Ovary (tissue), 9 donors: ENCODE measurements around the gene VEGFB. TPM values are rescaled to one million over a fixed set of nuclear protein-coding genes. Genes with fewer than 3 reads are reported as not detected.
A peak's percentile ranks its signal among the peaks of the same experiment; 100 is the strongest.

Experiments
- DNase-seq, 5 donors: peaks; one replicate each; pipeline ENCODE4 v3.0.0-alpha.2; 2019 to 2020
- H3K27ac ChIP-seq, 2 donors: fragments of 200-600 bp; one replicate each; pipeline versions ENCODE4 v1.5.1 to v1.8.0; 2019 to 2022
- H3K27me3 ChIP-seq: fragments of 200-600 bp; one replicate; pipeline ENCODE4 v1.8.0; 2022
- H3K36me3 ChIP-seq: fragments of 200-600 bp; sonication (generic); one replicate; pipeline ENCODE4 v1.5.1; 2019
- H3K4me1 ChIP-seq: one replicate; pipeline ENCODE4 v1.8.1; 2013; ENCODE audit warnings: mild to moderate bottlenecking, moderate library complexity; ENCODE audit not compliant: insufficient read depth
- H3K4me3 ChIP-seq: fragments of 200-600 bp; sonication (generic); one replicate; pipeline ENCODE4 v1.5.1; 2017
- H3K9me3 ChIP-seq, 2 donors: fragments of 200-600 bp in 1 of 2; sonication (generic) in 1 of 2; one replicate each; pipeline versions ENCODE4 v1.5.1 to v1.8.1; 2013 to 2019; ENCODE audit warnings: mild to moderate bottlenecking in 1 of 2, moderate library complexity in 1 of 2
- EP300 ChIP-seq: sonication (generic); formaldehyde crosslinking; IDR thresholded peaks from one replicate; pipeline ENCODE4 v1.6.1; 2017; ENCODE audit warnings: antibody characterized with exemption
- POLR2A ChIP-seq: fragments of 450-650 bp; IDR thresholded peaks from one replicate; pipeline ENCODE4 v1.6.1; 2017; ENCODE audit warnings: antibody characterized with exemption, mild to moderate bottlenecking, moderate library complexity
- WGBS, 3 donors: extraction: QIAGEN DNeasy Blood & Tissue Kit in 1 of 3; methylation state at CpG; one replicate each; pipeline versions ENCODE4 v1.1.5 to v1.1.7; 2013 to 2017; 5-methylcytosine and 5-hydroxymethylcytosine counted together
- intact Hi-C, 4 donors: fragments of 100-400 bp; cut with DNase I; formaldehyde crosslinking; loops; one replicate each; pipeline versions ENCODE4 v1.11.0 to v1.15.1; 2022 to 2023
- polyA plus RNA-seq, 2 donors: library from polyadenylated mRNA; stranded (reverse); fragments of 200-250 nt in 1 of 2; fragments of 350-450 nt in 1 of 2; fragmentation: Illumina TruSeq in 1 of 2; extraction: RNeasy Lipid Tissue Mini Kit (QIAGEN cat#74804) in 1 of 2; gene quantifications; one replicate each; pipeline ENCODE4 v1.2.3, GENCODE V29; 2013 to 2014
- total RNA-seq, 7 donors: library from RNA; depleted of rRNA in 2 of 7; stranded (reverse); fragments of >200 nt in 2 of 7; fragmentation: NEBNext Ultra II Directional in 3 of 7; extraction: Animal tissue kit (Norgen Biotek cat#: 25700) in 3 of 7; gene quantifications; one replicate each; pipeline versions ENCODE4 v1.1.0 to v1.2.4, GENCODE V29; 2016 to 2023
- TF ChIP-seq, protein P1 (sequence below), 3 donors: fragments of 450-650 bp in 2 of 3; fragments of 200-600 bp in 1 of 3; IDR thresholded peaks; one replicate each; pipeline versions ENCODE4 v1.5.1 to v1.8.0; 2016 to 2022; ENCODE audit warnings: antibody characterized with exemption in 3 of 3, mild to moderate bottlenecking in 1 of 3
- donor health status: DM: no; HTN: no; CAD: no; lungs with moderate emphysema.
- donor health status: DM: no; HTN: no; CAD: no.
- donor health status: Bipolar disorder and iron deficiency.
- donor health status: DM: yes; HTN: yes; CAD: no.
- donor health status: DM: no; HTN: no; CAD: no.
- donor health status: DM: yes; HTN: yes; CAD: no.

VEGFB gene
- total and polyA plus RNA-seq, 9 donors: 27.4 to 164 (median 124) TPM

DNA sequence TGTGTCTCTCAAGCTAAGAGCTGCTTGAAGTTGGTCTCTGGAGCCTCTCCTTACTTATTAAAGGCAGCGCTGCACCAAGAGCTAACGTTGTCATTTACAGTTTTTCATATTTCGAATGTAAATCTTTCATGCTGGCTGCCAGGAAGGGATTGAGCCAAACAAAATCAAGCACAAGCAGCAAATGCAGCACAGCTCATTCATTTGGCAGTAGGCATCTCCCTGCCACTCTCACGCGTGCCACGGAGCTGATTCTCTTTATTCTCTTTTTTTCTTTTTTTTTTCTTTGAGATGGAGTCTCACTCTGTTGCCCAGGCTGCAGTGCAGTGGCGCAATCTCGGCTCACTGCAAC is 1.4 kb upstream of the VEGFB start:
- H3K36me3 ChIP-seq: no peaks in the 10 kb centered on the region
- TF ChIP-seq EP300 (no peak), POLR2A (no peak)
- TF ChIP-seq, protein P1, sequence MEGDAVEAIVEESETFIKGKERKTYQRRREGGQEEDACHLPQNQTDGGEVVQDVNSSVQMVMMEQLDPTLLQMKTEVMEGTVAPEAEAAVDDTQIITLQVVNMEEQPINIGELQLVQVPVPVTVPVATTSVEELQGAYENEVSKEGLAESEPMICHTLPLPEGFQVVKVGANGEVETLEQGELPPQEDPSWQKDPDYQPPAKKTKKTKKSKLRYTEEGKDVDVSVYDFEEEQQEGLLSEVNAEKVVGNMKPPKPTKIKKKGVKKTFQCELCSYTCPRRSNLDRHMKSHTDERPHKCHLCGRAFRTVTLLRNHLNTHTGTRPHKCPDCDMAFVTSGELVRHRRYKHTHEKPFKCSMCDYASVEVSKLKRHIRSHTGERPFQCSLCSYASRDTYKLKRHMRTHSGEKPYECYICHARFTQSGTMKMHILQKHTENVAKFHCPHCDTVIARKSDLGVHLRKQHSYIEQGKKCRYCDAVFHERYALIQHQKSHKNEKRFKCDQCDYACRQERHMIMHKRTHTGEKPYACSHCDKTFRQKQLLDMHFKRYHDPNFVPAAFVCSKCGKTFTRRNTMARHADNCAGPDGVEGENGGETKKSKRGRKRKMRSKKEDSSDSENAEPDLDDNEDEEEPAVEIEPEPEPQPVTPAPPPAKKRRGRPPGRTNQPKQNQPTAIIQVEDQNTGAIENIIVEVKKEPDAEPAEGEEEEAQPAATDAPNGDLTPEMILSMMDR (IDR thresholded peaks at IDR 0.05): no peak
- no peaks in the 10 kb centered on the region for H3K9me3 ChIP-seq
- intact Hi-C loops: no loop called here
- H3K4me3 ChIP-seq: no peak overlapping the region
- no peaks in the 10 kb centered on the region for H3K27me3 ChIP-seq
- peaks cover 14% of the 10 kb centered on the region for H3K4me1 ChIP-seq
- 83 to 91% (median 86%) methylated on average over 8 of the region's 8 CpGs for WGBS, 3 donors
- H3K27ac ChIP-seq: no peak overlapping the region
- DNase-seq: no peak

GRCh38 chr11:64234647-64235379 is 429 bp downstream of the VEGFB start:
- H3K27me3 ChIP-seq: no peaks in the 10 kb centered on the region
- DNase-seq: peak in 3 of 5 donors; percentile 51 to 74 (median 72)
- WGBS, 3 donors: 3 to 16% (median 10%) methylated on average over 10 to 79 of the region's 80 CpGs
- H3K4me1 ChIP-seq: peaks cover 11% of the 10 kb centered on the region
- intact Hi-C loops: no loop called here
- H3K4me3 ChIP-seq: peak overlapping the region; percentile 71
- no peaks in the 10 kb centered on the region for H3K9me3 ChIP-seq
- H3K27ac ChIP-seq: peak overlapping the region; percentile 87 to 88
- TF ChIP-seq EP300 (no peak), POLR2A (no peak)
- TF ChIP-seq, protein P1 (IDR thresholded peaks at IDR 0.05): no peak
- no peaks in the 10 kb centered on the region for H3K36me3 ChIP-seq

DNA sequence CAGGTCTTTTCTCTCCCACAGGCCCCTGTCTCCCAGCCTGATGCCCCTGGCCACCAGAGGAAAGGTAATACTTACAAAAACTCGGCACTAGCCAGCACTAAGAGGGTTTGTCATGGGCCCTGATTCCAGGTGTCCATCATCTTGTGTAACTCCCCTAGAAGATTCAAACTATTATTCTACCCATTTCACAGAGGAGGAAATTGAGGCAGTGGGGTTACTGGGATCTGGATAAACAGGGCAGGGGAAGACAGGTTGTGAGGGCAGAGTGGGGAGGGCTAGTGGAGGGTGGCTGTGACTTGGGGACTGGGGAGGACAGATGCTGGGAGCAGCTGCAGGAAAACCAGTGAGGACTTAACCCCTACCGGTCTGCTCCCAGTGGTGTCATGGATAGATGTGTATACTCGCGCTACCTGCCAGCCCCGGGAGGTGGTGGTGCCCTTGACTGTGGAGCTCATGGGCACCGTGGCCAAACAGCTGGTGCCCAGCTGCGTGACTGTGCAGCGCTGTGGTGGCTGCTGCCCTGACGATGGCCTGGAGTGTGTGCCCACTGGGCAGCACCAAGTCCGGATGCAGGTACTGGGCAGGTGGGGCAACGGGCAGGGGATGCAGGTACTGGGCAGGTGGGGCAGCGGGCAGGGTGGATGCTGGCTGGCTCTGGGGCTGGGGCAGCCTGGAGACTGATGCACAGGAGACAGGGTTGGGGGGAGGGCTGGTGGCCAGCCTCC is 1.2 kb downstream of the VEGFB start:
- intact Hi-C loops: no loop called here
- Histone ChIP-seq H3K4me3 (peak overlapping the region; percentile 71), H3K36me3 (no peaks in the 10 kb centered on the region), H3K27ac (peak overlapping the region; percentile 87 to 88), H3K4me1 (peaks cover 13% of the 10 kb centered on the region), H3K9me3 (no peaks in the 10 kb centered on the region), H3K27me3 (no peaks in the 10 kb centered on the region)
- 74 to 75% (median 74%) methylated on average over 12 of the region's 12 CpGs for WGBS, 3 donors
- peak in 3 of 5 donors; percentile 33 to 53 (median 47) for DNase-seq
- TF ChIP-seq, protein P1 (IDR thresholded peaks at IDR 0.05): no peak
- no peak for TF ChIP-seq EP300
- no peak for TF ChIP-seq POLR2A

- no peak overlapping the region for H3K4me3 ChIP-seq
- no peaks in the 10 kb centered on the region for H3K36me3 ChIP-seq
- TF ChIP-seq, protein P1 (IDR thresholded peaks at IDR 0.05): no peak
- TF ChIP-seq POLR2A: no peak
- no peak for TF ChIP-seq EP300
- H3K9me3 ChIP-seq: no peaks in the 10 kb centered on the region
- peak in 3 of 5 donors; percentile 47 to 53 (median 51) for DNase-seq
- peaks cover 15% of the 10 kb centered on the region for H3K4me1 ChIP-seq
- WGBS, 3 donors: 50 to 69% (median 55%) methylated on average over 12 of the region's 12 CpGs
- intact Hi-C loops: no loop called here
- no peaks in the 10 kb centered on the region for H3K27me3 ChIP-seq
- H3K27ac ChIP-seq: no peak overlapping the region
Observed at GRCh38 chr11:64237484-64237951, 3.1 kb downstream of the VEGFB start.
